ENCODE results near the gene SIN3B.

The SIN3B gene

GRCh38 chr19:16889366-16889882 lies 60.2 kb downstream of the SIN3B start:
- no peak for DNase-seq (ENCODE audit: low spot score)

- no peak for DNase-seq (ENCODE audit: low spot score)
Observed at GRCh38 chr19:16889883-16890460, 60.8 kb downstream of the SIN3B start.

GRCh38 chr19:16890461-16891184 lies 61.4 kb downstream of the SIN3B start:
- DNase-seq (ENCODE audit: low spot score), result no peak

GRCh38 chr19:16891696-16892382 lies 62.6 kb downstream of the SIN3B start:
- DNase-seq (ENCODE audit: low spot score), result no peak

GRCh38 chr19:16892436-16892835 lies 63.2 kb downstream of the SIN3B start:
- DNase-seq (ENCODE audit: low spot score), result no peak

GRCh38 chr19:16892868-16893685 lies 63.9 kb downstream of the SIN3B start:
- no peak for DNase-seq (ENCODE audit: low spot score)

- DNase-seq (ENCODE audit: low spot score), result no peak
Observed at GRCh38 chr19:16893686-16893989, 64.4 kb downstream of the SIN3B start.

- no peak for DNase-seq (ENCODE audit: low spot score)
Observed at GRCh38 chr19:16894080-16894479, 64.9 kb downstream of the SIN3B start.

- no peak for DNase-seq (ENCODE audit: low spot score)
Observed at GRCh38 chr19:16895467-16896145, 66.4 kb downstream of the SIN3B start.

GRCh38 chr19:16896146-16897028 lies 67.2 kb downstream of the SIN3B start:
- DNase-seq (ENCODE audit: low spot score), result no peak

- DNase-seq (ENCODE audit: low spot score), result peak; percentile 81
Observed at GRCh38 chr19:16897029-16897855, 68.0 kb downstream of the SIN3B start.

GRCh38 chr19:16897856-16898161 lies 68.6 kb downstream of the SIN3B start:
- no peak for DNase-seq (ENCODE audit: low spot score)

- no peak for DNase-seq (ENCODE audit: low spot score)
Observed at GRCh38 chr19:16898361-16899015, 69.3 kb downstream of the SIN3B start.

- DNase-seq (ENCODE audit: low spot score), result no peak
Observed at GRCh38 chr19:16899566-16900075, 70.4 kb downstream of the SIN3B start.

- DNase-seq (ENCODE audit: low spot score), result no peak
Observed at GRCh38 chr19:16901491-16902175, 72.4 kb downstream of the SIN3B start.

GRCh38 chr19:16902545-16902944 lies 73.3 kb downstream of the SIN3B start:
- no peak for DNase-seq (ENCODE audit: low spot score)

- no peak for DNase-seq (ENCODE audit: low spot score)
Observed at GRCh38 chr19:16903347-16903746, 74.1 kb downstream of the SIN3B start.

GRCh38 chr19:16904599-16904998 lies 75.4 kb downstream of the SIN3B start:
- no peak for DNase-seq (ENCODE audit: low spot score)

- no peak for DNase-seq (ENCODE audit: low spot score)
Observed at GRCh38 chr19:16908759-16909158, 79.6 kb downstream of the SIN3B start.

Data from Ammon's horn (tissue), 1 donor.